Measurements from ENCODE around the gene HTR7. TPM values are rescaled to one million over a fixed set of nuclear protein-coding genes. Genes with fewer than 3 reads are reported as not detected.

The HTR7 gene
- total and polyA plus RNA-seq, 2 of the 8 experiments (the other 6 are each of a cell fraction or from before 2014, with no cell fraction given): 22.9 to 24.6 TPM

DNA sequence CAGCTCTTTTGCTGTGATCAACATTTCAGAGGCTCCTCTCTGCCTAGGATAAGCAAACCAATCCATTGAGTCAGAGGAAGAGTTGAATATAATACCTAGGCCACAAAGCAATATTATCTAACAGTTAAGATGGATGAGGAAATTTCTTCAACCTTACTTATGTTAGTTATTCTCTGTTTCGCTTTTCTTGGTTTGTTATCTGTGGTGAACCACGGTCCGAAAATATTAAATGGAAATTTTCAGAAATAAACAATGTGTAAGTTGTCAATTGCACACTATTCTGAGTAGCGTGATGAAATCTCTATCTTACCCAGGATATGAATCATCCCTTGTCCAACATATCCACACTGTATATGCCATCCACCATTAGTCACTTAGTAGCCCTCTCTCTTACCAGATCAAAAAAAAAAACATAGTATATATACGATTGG lies 1.5 kb upstream of the HTR7 start:
- DNase-seq (ENCODE audit: low read depth in 1 of 2, low spot score in 2 of 2) (no peak), FAIRE-seq (no peak)
- no peak overlapping the region for H3K14ac ChIP-seq (ENCODE audit: insufficient read length)
- H4K91ac ChIP-seq (replicated peaks; ENCODE audit: insufficient read length, low read length): no peak overlapping the region
- peaks cover 0 to 26% of the 10 kb centered on the region in 2 experiments; a peak in 3 of 4 replicates for H3K79me2 ChIP-seq (ENCODE audit: control insufficient read depth in 1 of 2, insufficient read depth in 2 of 2, low read length in 2 of 2)
- H2BK12ac ChIP-seq (ENCODE audit: low read depth, low read length): no peak overlapping the region
- H3K23ac ChIP-seq (ENCODE audit: insufficient read length): no peak overlapping the region
- H3K79me1 ChIP-seq (ENCODE audit: low read depth, low read length): no peaks in the 10 kb centered on the region
- H3K4me1 ChIP-seq (replicated peaks in 1 of 4; ENCODE audit: control insufficient read depth in 3 of 4, insufficient read depth in 4 of 4, low read length in 3 of 4): peaks cover 0 to 5% (median 2%) of the 10 kb centered on the region in 4 experiments; a peak in 3 of 7 replicates
- no peak overlapping the region for H3K56ac ChIP-seq (replicated peaks; ENCODE audit: insufficient read length, low read depth, low read length)
- WGBS, 2 experiments (ENCODE audit: extremely low coverage in 1 of 2, insufficient coverage in 1 of 2, insufficient read length in 1 of 2, insufficient replicate concordance in 2 of 2, low coverage in 1 of 2, low lambda C conversion rate in 2 of 2, missing lambda C conversion rate in 1 of 2): 90% methylated on average over 5 of the region's 5 CpGs; no CpG with 5 or more reads in 1 of the 2 experiments
- no peak overlapping the region for H3K27ac ChIP-seq (ENCODE audit: low read depth, low read length)
- no peak overlapping the region for H2BK20ac ChIP-seq (ENCODE audit: low read length)
- no peak overlapping the region for H3K4me3 ChIP-seq (ENCODE audit: extremely low read depth in 1 of 4, insufficient read depth in 2 of 4, low read depth in 3 of 4, low read length in 4 of 4)
- no peak overlapping the region for H2AK5ac ChIP-seq (ENCODE audit: low read depth, low read length)
- H2BK15ac ChIP-seq (ENCODE audit: low read length): no peak overlapping the region
- H4K20me1 ChIP-seq (replicated peaks in 1 of 2; ENCODE audit: control insufficient read depth in 1 of 2, insufficient read depth in 2 of 2, low read length in 2 of 2): peaks cover 0 to 6% of the 10 kb centered on the region in 2 experiments
- H3K4ac ChIP-seq (replicated peaks; ENCODE audit: insufficient read length, low read depth, low read length): no peak overlapping the region
- no peak overlapping the region for H2BK120ac ChIP-seq (replicated peaks; ENCODE audit: low read depth, low read length)
- ChIA-PET POLR2A (ENCODE audit: partially characterized antibody) (no interaction called here), CTCF (ENCODE audit: partially characterized antibody) (interaction anchor here (1.0 to 6.1 kb wide), 4 partner anchors 13 to 116 kb away, joined by 4 to 79 read pairs (median 8); partner anchors contain the start of gene RPP30)
- H2AFZ ChIP-seq (ENCODE audit: low read length): no peak overlapping the region
- no peak overlapping the region for H4K5ac ChIP-seq (ENCODE audit: insufficient read length, low read depth, low read length)
- H3K9me3 ChIP-seq (ENCODE audit: insufficient read depth in 2 of 2, low read depth in 1 of 2, low read length in 1 of 2): no peaks in the 10 kb centered on the region
- H3K9ac ChIP-seq (replicated peaks in 1 of 4; ENCODE audit: extremely low read depth in 1 of 4, low read depth in 3 of 4, low read length in 3 of 4): no peak overlapping the region
- H3K23me2 ChIP-seq (ENCODE audit: low read depth, low read length): peaks cover 6% of the 10 kb centered on the region; the same call in 1 of the 2 replicates
- H3K18ac ChIP-seq (ENCODE audit: extremely low read depth, low read length): no peak overlapping the region
- no peak overlapping the region for H4K8ac ChIP-seq (ENCODE audit: extremely low read depth, insufficient read depth, low read length)
- H2BK5ac ChIP-seq (ENCODE audit: low read depth, low read length): no peak overlapping the region
- H3K27me3 ChIP-seq (replicated peaks in 1 of 4; ENCODE audit: control insufficient read depth in 3 of 4, extremely low read depth in 1 of 4, insufficient read depth in 3 of 4, low read length in 3 of 4): peaks cover 1 to 14% (median 8%) of the 10 kb centered on the region in 4 experiments; a peak in 6 of 7 replicates
- no peaks in the 10 kb centered on the region for H3K36me3 ChIP-seq (ENCODE audit: control insufficient read depth in 2 of 4, insufficient read depth in 4 of 4, low read length in 3 of 4)
- no peak overlapping the region for H3K4me2 ChIP-seq (ENCODE audit: insufficient read depth in 1 of 2, low read depth in 2 of 2, low read length in 2 of 2)
- TF ChIP-seq MAFK (IDR thresholded peaks at IDR 0.05; ENCODE audit: low read depth, low read length) (no peak), EP300 (IDR thresholded peaks at IDR 0.05; ENCODE audit: borderline replicate concordance in 1 of 2, low read depth in 2 of 2, low read length in 2 of 2) (no peak), TCF12 (IDR thresholded peaks at IDR 0.05; ENCODE audit: low read depth, low read length) (no peak), KDM4A (IDR thresholded peaks at IDR 0.05; ENCODE audit: low read depth, low read length, severe bottlenecking) (no peak), KDM5A (IDR thresholded peaks at IDR 0.05; ENCODE audit: low read length) (no peak), SIRT6 (IDR thresholded peaks at IDR 0.05; ENCODE audit: low read length) (no peak), RBBP5 (IDR thresholded peaks at IDR 0.05; ENCODE audit: borderline replicate concordance, low read depth, low read length) (no peak), GTF2F1 (IDR thresholded peaks at IDR 0.05; ENCODE audit: borderline replicate concordance, low read depth, low read length) (no peak), SUZ12 (IDR thresholded peaks at IDR 0.05; ENCODE audit: low read length) (no peak), BRCA1 (IDR thresholded peaks at IDR 0.05; ENCODE audit: low read depth, low read length) (no peak), TBP (IDR thresholded peaks at IDR 0.05; ENCODE audit: low read depth, low read length) (no peak)
- TF ChIP-seq, protein P1, sequence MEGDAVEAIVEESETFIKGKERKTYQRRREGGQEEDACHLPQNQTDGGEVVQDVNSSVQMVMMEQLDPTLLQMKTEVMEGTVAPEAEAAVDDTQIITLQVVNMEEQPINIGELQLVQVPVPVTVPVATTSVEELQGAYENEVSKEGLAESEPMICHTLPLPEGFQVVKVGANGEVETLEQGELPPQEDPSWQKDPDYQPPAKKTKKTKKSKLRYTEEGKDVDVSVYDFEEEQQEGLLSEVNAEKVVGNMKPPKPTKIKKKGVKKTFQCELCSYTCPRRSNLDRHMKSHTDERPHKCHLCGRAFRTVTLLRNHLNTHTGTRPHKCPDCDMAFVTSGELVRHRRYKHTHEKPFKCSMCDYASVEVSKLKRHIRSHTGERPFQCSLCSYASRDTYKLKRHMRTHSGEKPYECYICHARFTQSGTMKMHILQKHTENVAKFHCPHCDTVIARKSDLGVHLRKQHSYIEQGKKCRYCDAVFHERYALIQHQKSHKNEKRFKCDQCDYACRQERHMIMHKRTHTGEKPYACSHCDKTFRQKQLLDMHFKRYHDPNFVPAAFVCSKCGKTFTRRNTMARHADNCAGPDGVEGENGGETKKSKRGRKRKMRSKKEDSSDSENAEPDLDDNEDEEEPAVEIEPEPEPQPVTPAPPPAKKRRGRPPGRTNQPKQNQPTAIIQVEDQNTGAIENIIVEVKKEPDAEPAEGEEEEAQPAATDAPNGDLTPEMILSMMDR (IDR thresholded peaks at IDR 0.05; ENCODE audit: control extremely low read depth in 1 of 3, insufficient read depth in 1 of 3, low read depth in 1 of 3, low read length in 3 of 3): no peak
